ENCODE results near the gene COG4.

COG4 gene

DNA sequence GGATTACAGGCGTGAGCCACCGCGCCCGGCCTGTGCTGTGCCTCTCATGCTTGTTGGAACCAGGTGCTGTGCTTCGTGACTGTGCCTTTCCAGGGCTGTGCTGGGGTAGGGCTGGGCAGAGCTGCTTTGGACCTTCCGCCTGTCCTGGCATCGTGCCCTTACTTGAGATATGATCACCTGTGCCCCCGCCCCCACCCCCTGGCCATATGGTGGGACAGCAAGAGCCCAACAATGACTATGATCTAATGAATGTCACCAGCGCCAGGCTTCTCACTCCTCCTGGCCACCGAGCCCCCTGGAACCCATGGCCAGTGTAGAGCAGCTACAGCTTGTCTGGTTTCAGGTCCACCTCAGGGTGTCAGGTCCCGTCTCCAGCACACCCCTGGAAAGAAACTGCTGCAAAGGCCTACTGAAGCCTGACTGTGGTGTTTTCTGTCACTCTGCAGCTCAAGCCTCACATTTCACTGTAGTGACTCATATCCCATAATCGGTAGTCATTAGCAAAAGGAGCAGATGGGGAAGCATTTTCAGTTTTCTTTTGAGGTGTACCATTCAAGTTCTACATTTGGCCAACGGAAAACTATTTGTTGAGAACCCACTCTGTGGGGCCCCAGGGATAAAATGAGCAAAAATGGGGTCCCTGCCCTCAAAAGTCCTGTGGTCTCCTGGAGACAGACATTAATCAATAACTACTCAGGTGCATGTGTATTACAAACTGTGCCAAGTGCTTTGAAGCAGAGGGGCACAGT lies 46.9 kb downstream of the COG4 start:
- no peak for DNase-seq

DNA sequence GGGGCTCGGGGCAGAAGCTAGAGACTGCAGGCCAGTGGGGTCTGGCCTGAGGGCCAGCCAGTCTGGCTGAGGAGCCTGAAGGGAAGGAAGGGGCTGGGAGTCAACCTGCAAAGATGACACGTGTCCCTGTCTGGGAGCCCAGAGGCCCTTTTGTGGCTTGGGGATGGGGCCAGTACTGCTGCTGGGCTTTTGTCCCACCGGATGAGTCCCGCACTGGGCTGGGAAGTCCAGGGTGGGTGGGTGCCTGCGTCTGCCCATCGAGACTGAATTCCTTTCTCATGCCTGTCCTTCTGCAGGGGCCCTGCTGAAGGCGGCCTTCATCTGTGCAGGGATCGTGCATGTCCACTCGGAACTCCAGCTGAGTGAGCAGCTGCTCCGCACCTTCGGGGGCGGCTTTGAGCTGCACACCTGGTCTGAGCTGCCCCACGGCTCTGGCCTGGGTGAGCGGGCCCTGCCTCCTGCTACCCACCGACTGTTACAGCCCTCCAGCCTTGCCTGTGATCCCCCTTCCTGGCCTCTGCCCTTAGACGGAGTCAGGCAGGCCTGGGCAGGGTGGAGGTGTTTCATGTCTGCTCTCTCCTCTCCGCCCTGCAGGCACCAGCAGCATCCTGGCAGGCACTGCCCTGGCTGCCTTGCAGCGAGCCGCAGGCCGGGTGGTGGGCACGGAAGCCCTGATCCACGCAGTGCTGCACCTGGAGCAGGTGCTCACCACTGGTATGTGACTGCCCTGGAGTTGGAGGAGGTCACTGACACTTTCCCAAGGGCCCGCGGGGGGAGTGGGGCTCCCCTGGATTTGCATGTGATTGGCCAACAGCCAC lies 48.1 kb downstream of the COG4 start:
- DNase-seq = no peak

DNA sequence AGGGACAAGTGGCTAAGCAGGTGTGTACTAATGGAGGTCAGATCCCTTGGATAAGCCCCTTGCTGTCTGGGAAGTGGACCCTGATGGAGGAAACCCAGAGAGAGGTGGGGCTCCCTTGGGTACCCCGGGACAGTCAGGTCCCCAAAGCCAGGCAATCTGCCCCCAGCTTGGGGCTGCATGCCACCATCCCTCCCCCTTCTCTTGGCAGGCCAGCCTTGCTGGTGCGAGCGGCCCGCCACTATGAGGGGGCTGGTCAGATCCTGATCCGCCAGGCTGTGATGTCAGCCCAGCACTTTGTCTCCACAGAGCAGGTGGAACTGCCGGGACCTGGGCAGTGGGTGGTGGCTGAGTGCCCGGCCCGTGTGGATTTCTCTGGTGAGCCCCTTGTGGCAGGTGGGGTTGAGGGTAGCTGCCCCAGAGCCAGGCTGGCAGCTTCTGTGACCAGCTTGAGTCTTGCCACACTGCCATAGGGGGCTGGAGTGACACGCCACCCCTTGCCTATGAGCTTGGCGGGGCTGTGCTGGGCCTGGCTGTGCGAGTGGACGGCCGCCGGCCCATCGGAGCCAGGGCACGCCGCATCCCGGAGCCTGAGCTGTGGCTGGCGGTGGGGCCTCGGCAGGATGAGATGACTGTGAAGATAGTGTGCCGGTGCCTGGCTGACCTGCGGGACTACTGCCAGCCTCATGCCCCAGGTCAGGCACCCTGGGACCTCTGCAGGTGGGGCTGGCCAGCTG lies 48.9 kb downstream of the COG4 start:
- DNase-seq = no peak

DNA sequence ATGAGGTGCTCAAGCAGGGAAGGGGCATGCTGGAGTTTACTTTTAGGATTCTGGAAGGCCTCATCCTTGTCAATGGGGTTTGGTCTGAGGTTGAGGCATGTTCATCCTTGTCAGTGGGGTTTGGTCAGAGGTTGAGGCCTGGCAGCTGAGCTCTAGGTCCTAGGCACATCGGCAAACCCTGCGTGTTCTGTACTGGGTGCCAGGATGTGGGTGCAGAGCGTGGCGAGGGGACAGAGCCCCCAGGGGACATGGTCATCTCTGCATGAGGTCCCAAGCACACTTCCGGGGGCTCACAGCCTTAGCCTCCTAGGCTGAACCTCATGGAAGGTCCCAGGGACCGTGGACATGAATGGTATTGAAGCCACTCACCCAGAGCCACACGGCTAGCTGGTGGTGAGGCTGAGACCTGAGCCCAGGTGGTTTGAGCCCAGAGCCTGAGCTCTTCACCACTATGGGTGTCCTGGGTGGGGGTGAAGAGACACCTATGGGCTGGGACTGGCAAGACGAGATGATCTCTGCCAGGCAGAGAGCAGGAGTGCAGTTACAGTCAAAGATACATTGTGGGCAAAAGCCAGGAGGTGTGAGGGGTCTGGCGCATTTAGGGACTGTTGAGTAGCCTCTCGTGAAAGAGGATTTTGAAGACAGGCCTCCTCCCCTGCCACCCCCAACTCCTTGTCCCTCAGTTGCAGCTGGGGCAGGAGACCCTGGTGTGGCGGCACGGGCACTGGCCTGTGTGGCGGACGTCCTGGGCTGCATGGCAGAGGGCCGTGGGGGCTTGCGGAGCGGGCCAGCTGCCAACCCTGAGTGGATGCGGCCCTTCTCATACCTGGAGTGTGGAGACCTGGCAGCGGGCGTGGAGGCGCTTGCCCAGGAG lies 49.7 kb downstream of the COG4 start:
- no peak for DNase-seq

DNA sequence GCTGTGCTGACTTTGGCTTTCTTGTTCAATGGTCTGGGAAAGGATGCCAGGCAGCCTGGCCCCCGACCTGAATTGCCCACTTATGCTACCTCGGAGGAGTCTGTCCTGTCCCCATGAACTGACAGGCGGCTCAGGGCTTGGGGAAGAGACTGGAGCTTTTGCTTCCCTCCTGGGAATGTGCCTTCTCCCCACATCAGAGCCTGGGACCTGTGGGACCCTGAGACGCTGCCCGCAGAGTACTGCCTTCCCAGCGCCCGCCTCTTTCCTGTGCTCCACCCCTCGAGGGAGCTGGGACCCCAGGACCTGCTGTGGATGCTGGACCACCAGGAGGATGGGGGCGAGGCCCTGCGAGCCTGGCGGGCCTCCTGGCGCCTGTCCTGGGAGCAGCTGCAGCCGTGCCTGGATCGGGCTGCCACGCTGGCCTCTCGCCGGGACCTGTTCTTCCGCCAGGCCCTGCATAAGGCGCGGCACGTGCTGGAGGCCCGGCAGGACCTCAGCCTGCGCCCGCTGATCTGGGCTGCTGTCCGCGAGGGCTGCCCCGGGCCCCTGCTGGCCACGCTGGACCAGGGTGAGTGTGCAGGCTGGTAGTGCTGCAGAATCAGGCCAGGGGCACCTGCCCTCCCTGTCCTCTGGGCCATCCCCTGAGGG lies 50.4 kb downstream of the COG4 start:
- no peak for DNase-seq

DNA sequence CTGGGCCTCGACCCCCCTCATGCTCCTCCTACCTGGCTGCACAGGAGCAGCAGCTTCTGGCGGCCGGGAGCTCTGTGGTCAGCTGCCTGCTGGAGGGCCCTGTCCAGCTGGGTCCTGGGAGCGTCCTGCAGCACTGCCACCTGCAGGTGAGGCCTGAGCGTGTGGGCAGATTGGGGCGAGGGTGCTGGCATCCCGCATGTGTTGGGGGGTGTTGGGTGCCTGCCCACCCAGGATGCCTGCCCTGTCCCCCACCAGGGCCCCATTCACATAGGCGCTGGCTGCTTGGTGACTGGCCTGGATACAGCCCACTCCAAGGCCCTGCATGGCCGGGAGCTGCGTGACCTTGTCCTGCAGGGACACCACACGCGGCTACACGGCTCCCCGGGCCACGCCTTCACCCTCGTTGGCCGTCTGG lies 52.4 kb downstream of the COG4 start:
- DNase-seq = no peak

DNA sequence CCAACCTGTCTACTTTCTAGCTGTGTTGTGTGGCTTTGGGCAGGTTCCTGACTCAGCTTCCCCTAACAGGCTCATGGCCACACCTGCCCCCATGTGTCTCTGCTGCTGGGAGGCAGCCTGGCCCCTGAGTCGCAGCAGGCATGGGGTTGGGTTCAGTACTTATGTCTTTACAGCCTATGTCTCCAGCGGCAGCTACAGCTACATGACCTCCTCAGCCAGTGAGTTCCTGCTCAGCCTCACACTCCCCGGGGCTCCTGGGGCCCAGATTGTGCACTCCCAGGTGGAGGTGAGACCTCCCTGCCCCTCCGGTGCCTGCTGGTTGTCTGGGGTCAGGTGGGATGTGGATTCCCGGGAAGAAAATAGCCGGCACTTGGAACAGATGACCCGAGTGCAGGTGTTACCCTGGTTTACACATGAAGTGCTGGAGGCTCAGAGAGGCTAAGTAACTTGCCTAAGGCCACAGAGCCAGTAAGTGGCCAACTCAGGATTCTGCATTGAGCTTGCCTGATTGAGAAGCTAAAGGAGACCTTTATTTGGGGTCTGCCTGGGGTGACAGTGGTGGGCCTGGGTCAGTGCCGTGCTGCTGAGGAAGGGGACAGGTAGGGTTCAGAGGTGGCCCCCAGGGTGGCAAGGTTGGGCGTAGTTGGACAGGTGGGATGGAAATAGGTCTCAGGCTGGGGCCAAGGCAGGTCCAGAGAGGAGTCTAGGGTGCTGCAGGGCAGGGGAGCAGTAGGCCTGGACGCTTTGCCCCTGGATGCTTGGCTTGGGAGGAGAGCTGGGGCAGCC lies 53.0 kb downstream of the COG4 start:
- no peak for DNase-seq

DNA sequence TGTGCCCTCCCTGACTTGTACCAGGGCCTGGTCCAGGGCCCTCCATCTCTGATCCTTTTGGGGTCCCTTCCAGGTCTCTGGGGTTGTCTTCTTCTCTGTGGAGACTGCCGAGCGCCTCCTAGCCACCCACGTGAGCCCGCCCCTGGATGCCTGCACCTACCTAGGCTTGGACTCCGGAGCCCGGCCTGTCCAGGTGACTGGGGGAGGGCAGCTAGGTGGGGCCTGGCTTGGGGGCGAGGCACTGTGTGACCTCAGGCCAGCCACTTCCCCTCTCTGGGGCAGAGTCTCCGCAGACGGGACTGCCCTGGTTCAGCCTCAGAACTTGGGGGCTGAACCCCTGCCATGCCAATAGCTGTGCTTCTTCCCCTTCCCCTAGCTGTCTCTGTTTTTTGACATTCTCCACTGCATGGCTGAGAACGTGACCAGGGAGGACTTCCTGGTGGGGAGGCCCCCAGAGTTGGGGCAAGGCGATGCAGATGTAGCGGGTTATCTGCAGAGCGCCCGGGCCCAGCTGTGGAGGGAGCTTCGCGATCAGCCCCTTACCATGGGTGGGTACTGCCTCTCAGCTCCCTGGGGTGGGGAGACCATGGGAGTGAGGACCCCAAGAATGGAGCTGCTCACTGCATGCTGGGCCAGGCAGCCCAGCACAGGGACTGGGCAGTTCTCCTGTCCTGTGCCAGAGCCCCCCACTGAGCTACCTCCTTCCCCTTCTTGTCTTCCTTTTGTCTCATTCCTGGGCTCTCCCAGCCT lies 54.4 kb downstream of the COG4 start:
- DNase-seq = no peak

DNA sequence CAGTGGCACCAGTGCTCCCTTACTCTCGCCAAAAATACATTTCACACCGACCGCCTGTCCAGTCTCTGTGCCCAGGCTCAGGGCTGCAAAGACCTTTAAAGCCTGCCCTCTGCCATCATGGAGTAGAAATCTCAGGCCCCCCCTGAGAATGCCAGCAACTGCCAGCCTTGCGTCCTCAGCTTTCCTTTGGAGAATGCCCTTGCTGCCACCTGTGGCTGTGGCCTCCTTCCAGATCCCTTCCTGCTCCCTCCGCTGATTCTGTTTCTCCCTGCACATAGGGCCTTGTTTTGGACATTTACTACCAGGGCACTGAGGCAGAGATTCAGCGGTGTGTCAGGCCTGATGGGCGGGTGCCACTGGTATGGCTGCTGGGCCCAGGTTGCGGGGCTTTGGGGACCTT lies 55.7 kb downstream of the COG4 start:
- no peak for DNase-seq

DNA sequence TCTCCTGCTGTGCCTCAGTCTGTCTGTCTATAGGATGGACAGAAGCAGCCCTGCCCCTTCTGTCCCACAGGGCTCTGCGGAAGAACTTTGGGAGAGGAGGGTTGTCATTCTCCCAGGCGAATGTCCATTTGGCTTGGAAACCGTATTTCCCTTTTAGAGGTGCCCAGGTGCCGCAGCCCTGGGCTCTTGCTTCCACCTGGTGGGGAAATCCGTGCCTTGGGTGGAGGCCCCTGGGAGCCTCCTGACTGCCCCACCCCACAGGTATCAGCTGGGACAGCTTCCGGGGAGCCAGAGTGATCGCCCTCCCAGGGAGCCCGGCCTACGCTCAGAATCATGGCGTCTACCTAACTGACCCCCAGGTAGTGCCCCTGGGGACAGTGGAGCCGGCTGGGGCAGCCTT lies 56.2 kb downstream of the COG4 start:
- no peak for DNase-seq

DNA sequence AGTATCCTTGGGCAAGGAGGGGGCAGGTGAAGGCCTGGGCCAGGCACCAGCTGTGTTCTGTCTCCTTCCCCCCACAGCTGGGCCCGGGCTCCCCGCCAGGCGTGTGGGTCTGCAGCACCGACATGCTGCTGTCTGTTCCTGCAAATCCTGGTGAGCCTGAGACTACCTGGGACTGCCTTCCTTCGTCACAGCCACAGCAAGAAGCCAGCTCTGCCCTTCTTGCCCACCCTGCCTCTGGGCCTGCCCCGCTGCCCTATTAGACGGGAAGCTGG lies 56.6 kb downstream of the COG4 start:
- DNase-seq = no peak

DNA sequence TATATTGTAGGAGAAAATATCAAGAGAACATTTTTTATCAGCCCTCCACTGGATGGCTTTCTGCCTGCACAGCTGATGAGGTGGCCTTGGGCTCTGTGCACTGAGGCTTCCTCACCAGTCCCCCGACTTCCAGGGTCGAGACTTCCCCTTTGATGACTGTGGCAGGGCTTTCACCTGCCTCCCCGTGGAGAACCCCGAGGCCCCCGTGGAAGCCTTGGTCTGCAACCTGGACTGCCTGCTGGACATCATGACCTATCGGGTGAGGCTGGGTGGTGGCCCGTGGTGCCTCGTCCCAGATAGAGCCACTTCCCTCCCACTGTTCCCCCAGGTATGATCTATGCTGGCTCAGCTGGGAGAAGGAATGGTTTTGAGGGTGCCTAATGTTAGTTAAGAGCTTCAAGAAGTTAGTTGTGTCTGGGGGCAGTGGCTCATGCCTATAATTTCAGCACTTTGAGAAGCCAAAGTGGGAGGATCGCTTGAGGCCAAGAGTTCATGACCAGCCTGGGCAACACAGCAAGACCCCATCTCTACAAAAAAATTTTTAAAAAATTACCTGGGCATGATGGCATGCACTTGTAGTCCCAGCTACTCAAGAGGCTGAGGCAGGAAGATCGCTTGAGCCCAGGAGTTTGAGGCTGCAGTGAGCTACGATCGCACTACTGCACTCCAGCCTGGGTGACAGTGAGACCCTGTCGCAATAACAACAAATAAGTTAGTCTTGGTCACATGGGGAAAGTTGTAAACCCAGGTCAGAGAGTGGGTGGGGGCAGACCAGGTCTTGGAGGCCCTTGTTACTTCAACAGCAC lies 57.2 kb downstream of the COG4 start:
- no peak for DNase-seq

DNA sequence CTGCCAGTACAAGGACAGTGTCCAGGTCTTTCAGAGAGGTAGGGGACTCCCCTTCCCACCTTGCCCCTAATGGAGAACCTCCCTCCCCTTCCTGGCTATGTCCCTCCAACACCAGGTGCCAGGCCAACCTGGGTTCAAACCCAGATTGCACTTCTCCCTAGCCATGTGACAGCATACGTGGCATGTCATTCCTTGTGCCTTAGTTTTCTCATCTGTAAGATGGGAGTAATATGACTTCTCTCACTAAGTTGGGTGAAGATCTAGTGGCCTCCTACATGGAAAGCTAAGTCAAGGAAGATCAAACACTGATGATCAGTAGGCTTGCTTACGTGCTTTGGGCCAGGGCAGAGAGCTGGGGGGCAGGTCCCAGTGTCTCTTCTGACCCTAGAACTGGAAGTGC lies 60.1 kb downstream of the COG4 start:
- DNase-seq = no peak

DNA sequence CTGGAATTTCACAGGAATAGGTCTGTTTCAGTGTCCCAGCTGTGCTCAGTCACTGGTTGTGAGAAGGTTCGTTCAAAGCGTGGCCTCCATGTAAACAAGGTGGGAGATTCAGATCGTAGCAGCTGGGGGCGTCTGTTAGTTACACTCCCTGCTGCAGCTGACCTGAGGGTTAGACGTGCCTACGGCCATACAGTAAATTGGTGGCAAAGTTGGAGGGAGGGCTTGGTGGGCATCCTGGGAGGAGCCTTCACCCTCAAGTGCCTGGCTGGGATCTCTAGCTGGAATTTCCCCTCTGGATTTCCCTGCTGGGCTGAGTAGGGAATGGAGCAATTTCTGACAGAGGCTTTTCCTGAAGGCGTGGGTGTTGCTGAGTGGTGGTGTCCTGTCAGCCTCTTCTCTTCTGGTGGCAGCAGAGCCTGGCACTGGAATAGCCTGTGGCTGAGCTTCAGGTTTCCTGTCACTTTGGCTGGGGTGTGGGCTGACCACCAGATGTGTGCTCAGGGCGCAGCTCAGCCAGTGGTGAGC lies 62.6 kb downstream of the COG4 start:
- no peak for DNase-seq

DNA sequence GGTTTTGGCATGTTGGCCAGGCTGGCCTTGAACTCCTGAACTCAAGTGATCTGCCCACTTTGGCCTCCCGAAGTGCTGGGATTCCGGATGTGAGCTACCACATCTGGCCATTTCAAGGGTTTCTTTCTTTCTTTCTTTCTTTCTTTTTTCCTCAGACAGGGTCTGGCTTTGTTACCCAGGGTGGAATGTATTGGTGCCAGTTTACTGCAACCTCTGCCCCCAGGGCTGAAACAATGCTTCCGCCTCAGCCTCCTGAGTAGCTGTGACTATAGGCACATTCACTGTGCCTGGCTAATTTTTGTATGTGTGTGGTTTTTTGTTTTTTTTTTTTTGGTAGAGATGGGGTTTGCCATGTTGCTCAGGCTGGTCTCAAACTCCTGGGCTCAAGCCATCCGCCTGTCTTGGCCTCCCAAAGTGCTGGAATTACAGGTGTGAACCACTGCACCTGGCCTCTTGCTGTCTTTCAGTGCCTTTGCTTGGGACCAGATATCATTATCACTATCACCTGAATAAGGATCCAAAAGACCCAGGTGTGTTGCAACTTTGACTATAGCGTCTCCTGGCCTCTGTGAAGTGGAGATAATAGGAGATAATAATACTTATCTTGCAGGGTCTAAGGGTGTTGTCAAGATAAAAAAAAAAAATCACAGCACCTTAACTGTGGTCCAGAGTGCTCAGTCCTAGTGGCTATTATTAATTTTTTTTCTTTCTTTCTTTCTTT lies 65.7 kb downstream of the COG4 start:
- no peak for DNase-seq

DNA sequence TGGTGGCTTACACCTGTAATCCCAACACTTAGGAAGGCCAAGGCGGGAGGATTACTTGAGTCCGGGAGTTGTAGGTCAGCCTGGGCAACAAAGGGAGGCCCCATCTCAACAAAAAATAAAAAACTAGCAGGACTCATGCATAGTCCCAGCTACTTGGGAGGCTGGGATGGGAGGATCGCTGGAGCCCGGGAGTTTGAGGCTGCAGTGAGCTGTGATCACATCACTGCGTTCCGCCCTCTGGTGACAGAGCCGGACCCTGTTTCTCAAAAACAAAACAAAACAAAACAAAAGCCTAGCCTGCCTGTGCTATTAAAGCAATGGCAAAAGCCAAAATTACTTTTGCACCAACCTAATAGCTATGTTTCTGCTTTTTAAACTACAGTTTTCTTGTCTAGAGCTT lies 67.4 kb downstream of the COG4 start:
- no peak for DNase-seq

DNA sequence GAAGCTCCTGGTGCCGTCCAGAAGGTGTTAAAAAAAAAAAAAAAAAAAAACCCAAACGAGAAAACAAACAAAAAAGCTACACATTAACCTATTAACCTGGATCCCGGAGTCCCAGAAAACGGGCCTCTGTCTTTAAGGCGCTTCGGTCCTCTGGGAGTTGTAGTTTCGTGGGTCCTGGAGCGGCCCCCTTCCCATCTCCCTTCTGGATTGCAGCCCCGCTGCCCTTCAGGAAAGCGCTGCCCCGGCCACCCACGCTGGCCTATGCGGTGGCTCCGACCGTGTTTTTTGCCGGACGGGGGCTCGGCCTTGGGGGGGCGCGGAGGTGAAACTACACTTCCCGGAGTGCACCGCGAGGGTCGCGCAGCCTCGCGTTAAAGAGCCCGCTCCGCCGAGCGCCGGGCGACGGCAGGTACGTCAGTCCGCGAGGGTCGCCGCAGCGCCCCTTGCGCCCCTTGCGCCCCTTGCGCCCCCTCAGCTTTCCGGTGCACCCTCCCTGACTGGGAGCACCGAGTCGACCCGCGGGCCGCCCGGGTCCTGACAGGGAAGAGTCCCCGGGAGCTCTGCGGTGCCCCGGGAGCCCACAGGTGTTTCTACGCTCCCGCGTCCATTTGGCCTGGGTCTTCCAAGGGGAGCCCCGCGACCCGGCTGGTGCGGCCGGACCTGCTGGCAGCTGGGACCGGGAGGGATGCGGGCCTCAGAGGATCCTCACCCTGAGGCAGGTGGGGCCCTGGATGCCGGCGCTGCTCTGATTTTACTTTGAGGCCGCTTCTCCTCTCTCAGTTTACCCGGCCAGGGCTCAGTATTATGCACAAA lies 68.9 kb downstream of the COG4 start, which contains the start of gene FCSK:
Gene FCSK (plus strand): TSS at position 374 of the 813 bp plus-strand sequence. CDS start 8,596 bp downstream, outside the sequence.
- peak; percentile 7 for DNase-seq

DNA sequence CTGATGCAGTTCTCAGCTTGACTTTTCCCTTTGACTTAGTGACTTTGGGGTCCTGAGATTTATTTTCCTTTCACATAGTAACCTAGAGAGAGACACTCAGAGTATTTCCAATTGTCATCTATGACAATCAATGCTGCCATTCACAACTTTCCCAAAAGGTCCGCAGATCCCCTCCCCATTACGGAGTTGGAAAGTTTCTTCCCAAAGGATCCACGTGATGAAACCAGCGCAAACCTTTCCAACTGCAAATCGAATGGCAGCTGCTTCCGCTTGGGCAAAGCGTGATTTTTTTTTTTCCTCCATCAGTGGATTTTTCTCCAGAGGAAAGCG lies 69.5 kb downstream of the COG4 start:
- DNase-seq = no peak

All from NCI-H2029 treated with DMSO at 0.1 percent for 48 hours (cell line).